Activated naive CD8-positive, alpha-beta T cell treated with anti-CD3 and anti-CD28 coated beads for 36 hours (primary cell): ENCODE data around the gene GNAT1. TPM values are rescaled to one million over a fixed set of nuclear protein-coding genes. Genes with fewer than 3 reads are reported as not detected.

ENCODE experiments used
- DNase-seq: peaks from one replicate; pipeline ENCODE4 v3.0.0; 2021
- H3K27ac Mint-ChIP-seq: one replicate; pipeline ENCODE4 v1.8.0; 2022; ENCODE audit warnings: mild to moderate bottlenecking, moderate library complexity, mixed read lengths
- H3K27me3 Mint-ChIP-seq: one replicate; pipeline ENCODE4 v1.8.0; 2022; ENCODE audit warnings: mild to moderate bottlenecking, mixed read lengths
- H3K36me3 Mint-ChIP-seq: one replicate; pipeline ENCODE4 v1.8.0; 2021; ENCODE audit warnings: mild to moderate bottlenecking, mixed read lengths
- H3K4me1 Mint-ChIP-seq: one replicate; pipeline ENCODE4 v1.8.0; 2021; ENCODE audit warnings: mixed read lengths
- H3K4me3 Mint-ChIP-seq: one replicate; pipeline ENCODE4 v1.8.0; 2022; ENCODE audit warnings: mild to moderate bottlenecking, moderate library complexity, mixed read lengths
- H3K9me3 Mint-ChIP-seq: one replicate; pipeline ENCODE4 v1.8.0; 2022; ENCODE audit warnings: mixed read lengths
- total RNA-seq, 2 experiments: library from RNA; stranded (reverse); gene quantifications; one replicate each; pipeline ENCODE4 v1.2.3, GENCODE V29; 2021

GNAT1 gene
- total RNA-seq, 2 experiments from 2014 or later, result 0.12 TPM; not detected in 1

DNA sequence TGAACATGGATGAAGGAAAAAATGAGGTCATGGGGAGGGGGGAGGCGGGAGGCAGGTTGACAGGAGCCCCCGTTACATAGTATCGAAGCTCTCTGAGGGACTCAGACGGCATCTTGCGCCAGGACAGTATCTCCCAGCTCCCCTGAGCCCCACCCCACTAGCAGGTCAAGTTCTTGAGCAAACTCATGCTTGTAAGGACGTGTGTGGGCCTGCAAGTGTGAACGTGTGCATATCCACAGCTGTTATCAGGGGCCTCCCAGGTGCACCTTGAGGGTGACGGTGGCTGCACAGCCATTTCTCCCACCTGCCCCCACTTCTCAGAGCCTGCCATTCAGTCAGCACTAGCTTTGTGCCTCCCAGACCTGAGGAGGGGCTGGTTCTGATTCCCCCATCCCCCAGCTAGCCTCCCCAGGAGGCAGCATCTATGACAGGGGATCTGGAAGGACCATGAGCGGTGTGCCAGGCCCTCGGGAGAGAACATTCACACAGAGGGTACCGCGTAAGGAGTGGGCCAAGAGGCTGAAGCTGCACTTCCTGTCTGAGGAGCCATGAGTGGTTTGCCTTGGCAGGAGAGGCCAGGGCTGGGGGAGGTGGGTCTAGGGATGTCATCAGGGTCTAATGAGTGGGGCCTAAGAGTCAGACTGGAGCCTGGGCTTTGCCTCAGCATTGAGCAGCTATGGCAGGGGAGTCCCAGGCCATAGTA, 33.4 kb upstream of the GNAT1 start:
- Mint-ChIP-seq H3K4me1 (peaks cover 7% of the 10 kb centered on the region), H3K27me3 (peaks cover 36% of the 10 kb centered on the region), H3K4me3 (no peak overlapping the region), H3K9me3 (no peaks in the 10 kb centered on the region), H3K27ac (no peak overlapping the region), H3K36me3 (no peaks in the 10 kb centered on the region)
- no peak for DNase-seq

DNA sequence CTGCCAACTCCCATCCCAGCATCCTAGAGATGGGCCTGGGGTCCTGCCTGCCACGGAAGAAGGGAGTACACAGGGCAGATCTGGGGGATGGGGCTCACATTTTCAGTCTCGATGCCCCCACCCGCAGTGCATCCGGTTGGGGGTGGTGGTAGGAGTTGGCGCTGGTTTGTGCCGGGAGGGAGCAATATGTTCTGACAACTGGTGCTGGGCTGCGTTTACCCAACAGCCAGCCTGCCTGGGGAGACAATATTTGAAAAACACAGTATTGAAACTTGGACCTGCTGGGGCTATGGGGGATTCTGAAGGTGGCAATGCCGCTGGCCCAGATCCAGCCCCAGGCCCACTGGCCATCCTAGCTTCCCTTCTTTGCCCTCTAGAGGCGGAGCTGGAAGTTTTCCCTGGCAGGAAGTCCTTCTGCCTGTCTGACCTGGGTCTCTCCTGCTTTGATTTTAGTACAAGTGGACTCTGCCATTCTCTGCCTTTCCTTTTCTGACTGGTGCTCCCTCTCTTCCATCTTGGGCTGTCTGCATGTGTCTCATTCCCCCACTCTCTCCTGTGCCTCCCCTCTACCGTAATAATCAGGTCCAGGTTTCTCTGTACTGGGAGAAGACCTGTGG, 32.8 kb upstream of the GNAT1 start:
- H3K4me1 Mint-ChIP-seq, result peaks cover 7% of the 10 kb centered on the region

DNA sequence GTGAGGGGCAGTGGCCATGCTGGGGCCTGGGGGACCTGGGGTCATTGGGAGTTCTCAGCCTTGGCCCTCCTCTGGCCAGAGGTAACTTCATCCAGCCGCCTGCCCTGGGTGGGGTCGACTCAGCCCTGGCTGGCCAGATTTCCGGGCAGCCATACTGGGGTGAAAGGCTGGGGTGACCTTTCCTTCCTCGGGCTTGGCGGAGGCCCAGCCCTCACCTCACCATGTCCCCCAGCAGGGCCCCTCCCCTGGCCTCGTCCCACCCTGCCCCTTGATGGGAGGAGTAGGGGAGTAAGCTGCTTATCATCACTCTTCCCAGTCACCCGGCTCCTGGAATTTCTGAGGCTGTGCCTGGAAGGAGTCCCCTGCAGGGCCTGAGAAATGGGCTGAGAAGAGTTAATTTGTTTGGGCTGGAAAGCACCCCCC, 30.8 kb upstream of the GNAT1 start:
- Mint-ChIP-seq H3K27ac (no peak overlapping the region), H3K4me1 (peaks cover 7% of the 10 kb centered on the region), H3K36me3 (no peaks in the 10 kb centered on the region), H3K4me3 (no peak overlapping the region), H3K9me3 (no peaks in the 10 kb centered on the region), H3K27me3 (peaks cover 21% of the 10 kb centered on the region)
- no peak for DNase-seq

More for the DNA sequence above, 32.8 kb upstream of the GNAT1 start:
- H3K4me3 Mint-ChIP-seq, result no peak overlapping the region
- H3K27me3 Mint-ChIP-seq, result peaks cover 30% of the 10 kb centered on the region
- DNase-seq, result no peak
- no peak overlapping the region for H3K27ac Mint-ChIP-seq
- H3K36me3 Mint-ChIP-seq, result no peaks in the 10 kb centered on the region
- no peaks in the 10 kb centered on the region for H3K9me3 Mint-ChIP-seq

DNA sequence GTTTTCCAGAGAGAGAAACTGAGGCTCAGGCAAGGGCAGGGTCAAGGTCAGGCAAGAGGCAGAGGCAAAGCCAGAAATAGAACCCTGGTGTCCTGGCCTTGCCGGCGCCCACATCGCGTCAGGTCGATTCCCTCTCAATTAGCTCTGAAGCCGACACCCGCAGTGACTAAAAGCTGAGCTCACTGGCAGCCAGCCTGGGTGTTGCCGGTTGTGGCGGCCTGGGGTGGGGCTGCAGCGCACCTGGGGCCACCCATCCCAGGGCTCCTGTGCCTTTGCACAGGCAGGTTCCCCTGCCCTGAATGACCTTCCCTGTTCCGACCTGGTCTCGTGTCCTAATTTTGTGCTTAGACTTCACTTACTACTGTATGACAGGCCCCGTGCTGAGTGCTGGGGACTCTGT, 30.1 kb upstream of the GNAT1 start:
- DNase-seq, result no peak
- Mint-ChIP-seq H3K9me3 (no peaks in the 10 kb centered on the region), H3K36me3 (no peaks in the 10 kb centered on the region), H3K4me3 (no peak overlapping the region), H3K27ac (no peak overlapping the region), H3K4me1 (no peaks in the 10 kb centered on the region), H3K27me3 (peaks cover 13% of the 10 kb centered on the region)

GRCh38 chr3:50162034-50162883, 29.2 kb upstream of the GNAT1 start:
- H3K27me3 Mint-ChIP-seq, result peaks cover 4% of the 10 kb centered on the region
- H3K4me1 Mint-ChIP-seq, result no peaks in the 10 kb centered on the region
- H3K27ac Mint-ChIP-seq, result no peak overlapping the region
- H3K36me3 Mint-ChIP-seq, result no peaks in the 10 kb centered on the region
- no peak for DNase-seq
- no peak overlapping the region for H3K4me3 Mint-ChIP-seq
- H3K9me3 Mint-ChIP-seq, result no peaks in the 10 kb centered on the region

GRCh38 chr3:50163572-50164455, 27.6 kb upstream of the GNAT1 start:
- no peaks in the 10 kb centered on the region for H3K4me1 Mint-ChIP-seq

GRCh38 chr3:50164481-50164880, 26.9 kb upstream of the GNAT1 start:
- DNase-seq, result no peak
- H3K4me1 Mint-ChIP-seq, result no peaks in the 10 kb centered on the region

More at GRCh38 chr3:50163572-50164455, 27.6 kb upstream of the GNAT1 start:
- Mint-ChIP-seq H3K27me3 (no peaks in the 10 kb centered on the region), H3K9me3 (no peaks in the 10 kb centered on the region), H3K4me3 (no peak overlapping the region), H3K27ac (no peak overlapping the region), H3K36me3 (no peaks in the 10 kb centered on the region)
- DNase-seq, result no peak

DNA sequence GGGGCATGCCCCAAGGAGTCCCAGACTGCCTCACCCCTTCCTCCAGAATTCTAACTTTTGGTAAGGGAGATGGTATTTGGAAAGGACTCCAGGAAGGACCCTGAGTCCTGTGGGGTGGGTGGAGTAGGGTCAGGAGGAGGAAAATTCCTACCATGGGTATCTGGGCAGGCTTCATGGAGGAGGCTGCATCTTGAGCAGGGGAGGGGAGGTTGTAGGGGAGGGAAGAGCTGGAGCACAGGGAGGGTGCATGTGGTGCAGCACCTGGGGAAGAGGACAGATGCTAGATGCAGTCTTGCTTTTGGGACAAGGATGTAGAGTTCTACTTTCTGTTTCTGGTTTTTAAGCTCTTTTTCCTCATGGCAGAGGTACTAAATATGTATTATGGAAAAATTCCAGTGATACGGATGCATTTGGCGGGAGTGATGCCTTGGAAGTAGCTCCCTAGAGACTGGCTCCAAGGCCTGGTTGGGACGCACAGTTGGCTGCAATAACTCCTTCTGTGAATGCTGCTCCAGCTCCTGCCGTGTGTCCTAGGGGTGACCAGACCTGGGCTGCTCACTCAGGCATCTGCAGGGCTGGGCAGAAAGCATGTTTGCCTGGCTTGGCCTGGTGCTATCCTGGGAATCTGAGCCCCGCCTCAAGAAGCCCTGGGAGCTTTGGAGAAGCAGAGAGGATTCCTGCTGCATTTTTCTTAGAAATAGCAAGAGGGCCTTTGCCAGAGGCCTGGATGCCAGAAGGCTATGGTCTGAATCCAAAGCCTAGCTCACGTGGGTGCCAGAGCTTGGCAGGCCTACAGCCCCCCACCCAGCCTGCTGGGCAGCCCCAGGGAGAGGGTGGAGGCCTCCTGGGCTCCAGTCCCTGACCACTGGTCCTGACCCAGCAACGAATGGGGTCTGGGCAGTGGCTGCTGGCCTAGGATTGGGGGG, 26.2 kb upstream of the GNAT1 start:
- H3K27me3 Mint-ChIP-seq, result no peaks in the 10 kb centered on the region
- H3K27ac Mint-ChIP-seq, result no peak overlapping the region
- H3K36me3 Mint-ChIP-seq, result no peaks in the 10 kb centered on the region
- H3K4me1 Mint-ChIP-seq, result no peaks in the 10 kb centered on the region
- no peak for DNase-seq
- no peaks in the 10 kb centered on the region for H3K9me3 Mint-ChIP-seq
- H3K4me3 Mint-ChIP-seq, result no peak overlapping the region

More at GRCh38 chr3:50164481-50164880, 26.9 kb upstream of the GNAT1 start:
- Mint-ChIP-seq H3K9me3 (no peaks in the 10 kb centered on the region), H3K4me3 (no peak overlapping the region), H3K27ac (no peak overlapping the region), H3K27me3 (no peaks in the 10 kb centered on the region), H3K36me3 (no peaks in the 10 kb centered on the region)

DNA sequence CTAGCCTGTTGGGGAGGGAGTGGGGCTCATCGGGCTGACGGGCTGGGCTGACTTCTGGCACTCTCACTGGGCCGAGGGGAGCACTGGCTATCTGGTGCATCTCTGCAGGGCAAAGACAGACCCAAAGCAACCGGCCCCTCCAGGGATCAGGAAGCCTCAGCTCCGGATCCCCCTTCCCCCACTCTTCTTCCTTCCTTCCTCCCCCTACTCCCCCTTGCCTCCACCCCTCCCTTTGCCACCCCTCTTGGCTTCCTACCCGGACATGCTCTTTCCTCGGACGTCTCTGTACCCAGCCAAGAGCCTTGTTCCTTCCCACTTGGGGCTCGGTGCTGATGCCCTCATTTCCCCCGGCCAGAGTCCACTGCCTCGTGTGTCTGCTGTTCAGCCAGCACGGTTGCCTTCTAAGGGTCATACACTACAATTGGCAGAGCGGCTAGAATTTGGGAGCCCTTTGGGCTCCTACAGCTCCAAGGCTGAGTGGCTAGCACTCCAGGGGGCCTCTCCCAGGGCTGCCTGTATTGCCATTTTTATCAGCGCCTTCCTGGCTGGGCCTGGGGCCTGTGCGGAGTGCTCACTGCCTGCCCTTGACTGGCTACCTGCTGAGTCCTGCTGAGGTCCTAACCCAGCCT, 25.4 kb upstream of the GNAT1 start:
- no peaks in the 10 kb centered on the region for H3K9me3 Mint-ChIP-seq
- DNase-seq, result no peak
- no peaks in the 10 kb centered on the region for H3K36me3 Mint-ChIP-seq
- H3K4me3 Mint-ChIP-seq, result no peak overlapping the region
- no peaks in the 10 kb centered on the region for H3K27me3 Mint-ChIP-seq
- H3K4me1 Mint-ChIP-seq, result no peaks in the 10 kb centered on the region
- H3K27ac Mint-ChIP-seq, result no peak overlapping the region

DNA sequence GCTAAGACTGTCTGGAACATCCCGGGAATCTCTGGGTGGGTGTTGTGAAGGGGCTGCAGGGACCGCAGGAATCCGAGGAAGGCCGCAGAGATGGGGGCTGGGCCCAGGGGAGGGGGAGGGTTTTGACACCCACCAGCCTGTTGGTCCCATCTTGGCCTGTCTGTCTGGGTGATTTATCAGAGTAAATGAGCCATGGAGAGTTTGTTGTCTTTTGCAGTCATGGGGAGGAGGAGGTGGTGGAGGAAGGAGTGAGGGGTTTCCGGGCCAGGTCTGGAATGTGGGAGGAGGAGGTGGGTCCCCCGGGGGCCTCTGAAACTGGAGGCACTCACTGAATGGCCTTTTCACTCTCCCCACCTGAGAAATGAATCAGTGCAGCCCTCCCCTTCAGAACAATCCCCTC, 24.8 kb upstream of the GNAT1 start:
- Mint-ChIP-seq H3K27me3 (no peaks in the 10 kb centered on the region), H3K9me3 (no peaks in the 10 kb centered on the region)

GRCh38 chr3:50167069-50167840, 24.2 kb upstream of the GNAT1 start:
- no peaks in the 10 kb centered on the region for H3K9me3 Mint-ChIP-seq
- no peaks in the 10 kb centered on the region for H3K4me1 Mint-ChIP-seq
- no peak overlapping the region for H3K27ac Mint-ChIP-seq

More for the DNA sequence above, 24.8 kb upstream of the GNAT1 start:
- Mint-ChIP-seq H3K27ac (no peak overlapping the region), H3K4me3 (no peak overlapping the region), H3K36me3 (no peaks in the 10 kb centered on the region), H3K4me1 (no peaks in the 10 kb centered on the region)
- DNase-seq, result no peak

GRCh38 chr3:50167841-50168209, 23.6 kb upstream of the GNAT1 start:
- Mint-ChIP-seq H3K9me3 (no peaks in the 10 kb centered on the region), H3K4me1 (no peaks in the 10 kb centered on the region), H3K27ac (no peak overlapping the region), H3K36me3 (no peaks in the 10 kb centered on the region), H3K4me3 (no peak overlapping the region), H3K27me3 (no peaks in the 10 kb centered on the region)
- DNase-seq, result no peak

More at GRCh38 chr3:50167069-50167840, 24.2 kb upstream of the GNAT1 start:
- Mint-ChIP-seq H3K4me3 (no peak overlapping the region), H3K27me3 (no peaks in the 10 kb centered on the region), H3K36me3 (no peaks in the 10 kb centered on the region)
- no peak for DNase-seq

- no peak for DNase-seq
- Mint-ChIP-seq H3K4me3 (no peak overlapping the region), H3K27me3 (no peaks in the 10 kb centered on the region), H3K9me3 (no peaks in the 10 kb centered on the region), H3K36me3 (no peaks in the 10 kb centered on the region), H3K4me1 (no peaks in the 10 kb centered on the region), H3K27ac (no peak overlapping the region)
Observed at GRCh38 chr3:50168388-50168787, 23.0 kb upstream of the GNAT1 start.
